Ovary (tissue), 3 donors: Measurements from ENCODE around the gene SEMA6A.

ENCODE experiments used
- CTCF ChIP-seq, 3 donors: fragments of 450-650 bp in 2 of 3; fragments of 200-600 bp in 1 of 3; IDR thresholded peaks; one replicate each; pipeline versions ENCODE4 v1.5.1 to v1.8.0; 2016 to 2022; ENCODE audit warnings: antibody characterized with exemption in 3 of 3, mild to moderate bottlenecking in 1 of 3
- EP300 ChIP-seq: sonication (generic); formaldehyde crosslinking; IDR thresholded peaks from one replicate; pipeline ENCODE4 v1.6.1; 2017; ENCODE audit warnings: antibody characterized with exemption
- POLR2A ChIP-seq: fragments of 450-650 bp; IDR thresholded peaks from one replicate; pipeline ENCODE4 v1.6.1; 2017; ENCODE audit warnings: antibody characterized with exemption, mild to moderate bottlenecking, moderate library complexity
- donor health status: DM: no; HTN: no; CAD: no.

- TF ChIP-seq CTCF (IDR thresholded peaks at IDR 0.05) (no peak), POLR2A (no peak), EP300 (no peak)
Observed at GRCh38 chr5:116524051-116524904, 50.3 kb downstream of the SEMA6A start.
